HEK293T (cell line): ENCODE measurements around the gene ZNF74.

Experiments
- BHLHE40 ChIP-seq: fragments of 450-650 bp; IDR thresholded peaks from 2 replicates; pipeline ENCODE4 v1.6.1; 2016; ENCODE audit warnings: mild to moderate bottlenecking, moderate library complexity, borderline replicate concordance
- CTBP1 ChIP-seq: fragments of 450-650 bp; IDR thresholded peaks from 2 replicates; pipeline ENCODE4 v1.6.1; 2016; ENCODE audit warnings: borderline replicate concordance
- FOXA1 ChIP-seq: fragments of 450-650 bp; IDR thresholded peaks from 2 replicates; pipeline ENCODE4 v1.6.1; 2016; ENCODE audit warnings: mild to moderate bottlenecking
- FOXK2 ChIP-seq: fragments of 450-650 bp; IDR thresholded peaks from 2 replicates; pipeline ENCODE4 v1.6.1; 2016; ENCODE audit warnings: mild to moderate bottlenecking
- SP1 ChIP-seq: fragments of 450-650 bp; IDR thresholded peaks from 2 replicates; pipeline ENCODE4 v1.6.1; 2017
- SUZ12 ChIP-seq: fragments of 450-650 bp; IDR thresholded peaks from 2 replicates; pipeline ENCODE4 v1.6.1; 2016; ENCODE audit warnings: mild to moderate bottlenecking

DNA sequence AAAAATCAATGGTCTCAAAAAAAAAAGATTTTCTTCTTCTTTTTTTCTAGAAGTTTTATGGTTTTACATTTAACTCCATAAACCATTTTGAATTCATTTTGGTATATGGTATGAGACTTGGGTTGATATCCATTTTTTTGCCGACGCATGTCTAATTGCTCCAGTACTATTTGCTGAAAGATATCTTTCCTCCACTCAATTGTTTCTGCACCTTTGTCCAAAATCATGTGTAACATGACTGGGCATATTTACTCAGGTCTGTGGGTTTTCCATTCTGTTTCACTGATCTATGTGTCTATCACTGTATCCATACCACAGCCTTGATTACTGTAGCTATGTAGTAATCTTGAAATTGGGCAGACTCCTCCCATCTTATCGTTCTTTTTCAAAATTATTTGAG lies 59.3 kb downstream of the ZNF74 start:
- TF ChIP-seq FOXK2 (no peak), SUZ12 (no peak), CTBP1 (no peak), FOXA1 (no peak), SP1 (no peak), BHLHE40 (no peak)
